B cell (primary cell): Measurements from ENCODE around the gene DNAH10.

Source experiments
- EZH2 ChIP-seq: IDR thresholded peaks from 2 replicates; pipeline ENCODE4 v1.6.1; 2012; ENCODE audit warnings: borderline replicate concordance, low read depth, mild to moderate bottlenecking, moderate library complexity, low read length; ENCODE audit not compliant: insufficient read depth, poor library complexity, severe bottlenecking
- TF ChIP-seq, protein P1 (sequence below): fragments of 200-600 bp; IDR thresholded peaks from one replicate; pipeline ENCODE4 v1.8.0; 2022; ENCODE audit warnings: antibody characterized with exemption, mild to moderate bottlenecking

DNA sequence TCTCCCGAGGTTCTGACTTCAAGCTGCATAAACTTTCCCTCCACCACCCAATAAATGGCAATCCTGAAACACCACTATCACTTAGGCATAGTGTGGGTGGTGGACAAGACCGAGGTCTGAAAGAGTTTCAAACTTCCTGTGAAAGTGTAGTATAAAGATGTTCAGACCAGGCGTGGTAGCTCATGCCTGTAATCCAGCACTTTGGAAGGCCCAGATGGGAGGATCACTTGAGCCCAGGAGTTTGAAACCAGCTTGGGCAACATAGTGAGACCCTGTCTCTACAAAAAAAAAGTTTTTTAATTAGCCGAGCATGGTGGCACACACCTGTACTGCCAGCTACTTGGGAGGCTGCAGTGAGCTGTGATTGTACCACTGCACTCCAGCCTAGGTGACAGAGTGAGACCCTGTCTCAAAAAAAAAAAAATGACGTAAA lies 148.7 kb downstream of the DNAH10 start:
- TF ChIP-seq, protein P1, sequence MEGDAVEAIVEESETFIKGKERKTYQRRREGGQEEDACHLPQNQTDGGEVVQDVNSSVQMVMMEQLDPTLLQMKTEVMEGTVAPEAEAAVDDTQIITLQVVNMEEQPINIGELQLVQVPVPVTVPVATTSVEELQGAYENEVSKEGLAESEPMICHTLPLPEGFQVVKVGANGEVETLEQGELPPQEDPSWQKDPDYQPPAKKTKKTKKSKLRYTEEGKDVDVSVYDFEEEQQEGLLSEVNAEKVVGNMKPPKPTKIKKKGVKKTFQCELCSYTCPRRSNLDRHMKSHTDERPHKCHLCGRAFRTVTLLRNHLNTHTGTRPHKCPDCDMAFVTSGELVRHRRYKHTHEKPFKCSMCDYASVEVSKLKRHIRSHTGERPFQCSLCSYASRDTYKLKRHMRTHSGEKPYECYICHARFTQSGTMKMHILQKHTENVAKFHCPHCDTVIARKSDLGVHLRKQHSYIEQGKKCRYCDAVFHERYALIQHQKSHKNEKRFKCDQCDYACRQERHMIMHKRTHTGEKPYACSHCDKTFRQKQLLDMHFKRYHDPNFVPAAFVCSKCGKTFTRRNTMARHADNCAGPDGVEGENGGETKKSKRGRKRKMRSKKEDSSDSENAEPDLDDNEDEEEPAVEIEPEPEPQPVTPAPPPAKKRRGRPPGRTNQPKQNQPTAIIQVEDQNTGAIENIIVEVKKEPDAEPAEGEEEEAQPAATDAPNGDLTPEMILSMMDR: no peak
- no peak for TF ChIP-seq EZH2
